NT2/D1 (cell line): Measurements from ENCODE around the gene NCL.

ENCODE experiments used
- SUZ12 ChIP-seq: IDR thresholded peaks from 2 replicates; pipeline ENCODE4 v1.6.1; 2011; ENCODE audit not compliant: insufficient read length, insufficient read depth; ENCODE audit errors: extremely low read depth
- YY1 ChIP-seq: IDR thresholded peaks from 2 replicates; pipeline ENCODE4 v1.6.1; 2011; ENCODE audit not compliant: insufficient read length, insufficient read depth
- ZNF274 ChIP-seq: IDR thresholded peaks from 2 replicates; pipeline ENCODE4 v1.6.1; 2011; ENCODE audit warnings: mild to moderate bottlenecking, low read depth, low read length

DNA sequence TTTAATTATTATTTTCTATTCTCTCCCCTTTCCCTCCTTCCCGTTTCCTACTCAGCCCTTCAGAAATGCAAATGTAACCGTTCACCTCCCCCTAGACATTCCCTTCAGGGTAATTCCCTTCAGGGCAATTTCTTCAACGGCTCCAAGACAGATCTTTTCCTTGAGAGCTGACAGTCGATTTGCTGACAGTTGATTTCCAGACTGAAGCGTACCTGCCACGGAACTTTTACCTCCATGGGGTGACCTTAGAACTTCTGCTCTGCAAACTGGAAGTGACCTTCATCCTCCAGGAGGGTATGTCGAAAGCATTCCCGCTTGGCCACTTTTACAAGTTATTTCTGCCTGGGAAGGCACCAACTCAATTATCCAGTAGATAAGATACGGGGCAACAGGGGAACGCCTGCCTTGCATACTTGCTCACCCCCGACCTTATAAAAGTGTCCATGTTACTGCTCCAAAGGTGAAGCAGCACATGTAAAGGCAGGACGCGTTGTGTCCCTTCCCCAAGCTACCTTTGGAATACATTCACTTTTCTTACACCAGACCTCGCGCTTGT lies 50.3 kb downstream of the NCL start:
- TF ChIP-seq SUZ12 (no peak), ZNF274 (no peak), YY1 (no peak)
